ENCODE data around the gene FTO.

The FTO gene

GRCh38 chr16:53766304-53767016, 62.5 kb downstream of the FTO start:
- H3K4me3 ChIP-seq (ENCODE audit: low read depth in 1 of 2, low read length in 1 of 2) = no peak overlapping the region
- no peaks in the 10 kb centered on the region for H3K4me1 ChIP-seq (ENCODE audit: control insufficient read depth in 1 of 2, insufficient read depth in 1 of 2, low read depth in 1 of 2, low read length in 1 of 2)
- TF ChIP-seq CTCF (IDR thresholded peaks at IDR 0.05) = no peak
- no peak overlapping the region for H3K27ac ChIP-seq
- H3K36me3 ChIP-seq = no peaks in the 10 kb centered on the region
- no peaks in the 10 kb centered on the region for H3K9me3 ChIP-seq
- no peaks in the 10 kb centered on the region for H3K27me3 ChIP-seq

- TF ChIP-seq CTCF (IDR thresholded peaks at IDR 0.05) = no peak
- Histone ChIP-seq H3K4me1 (ENCODE audit: control insufficient read depth in 1 of 2, insufficient read depth in 1 of 2, low read depth in 1 of 2, low read length in 1 of 2) (no peaks in the 10 kb centered on the region), H3K36me3 (no peaks in the 10 kb centered on the region), H3K4me3 (ENCODE audit: low read depth in 1 of 2, low read length in 1 of 2) (no peak overlapping the region), H3K27ac (no peak overlapping the region), H3K9me3 (no peaks in the 10 kb centered on the region), H3K27me3 (no peaks in the 10 kb centered on the region)
Observed at GRCh38 chr16:53768167-53768566, 64.2 kb downstream of the FTO start.

- no peak overlapping the region for H3K4me3 ChIP-seq (ENCODE audit: low read depth in 1 of 2, low read length in 1 of 2)
- H3K9me3 ChIP-seq = no peaks in the 10 kb centered on the region
- H3K4me1 ChIP-seq (ENCODE audit: control insufficient read depth in 1 of 2, insufficient read depth in 1 of 2, low read depth in 1 of 2, low read length in 1 of 2) = no peaks in the 10 kb centered on the region
- no peak for TF ChIP-seq CTCF (IDR thresholded peaks at IDR 0.05)
- no peaks in the 10 kb centered on the region for H3K27me3 ChIP-seq
- no peaks in the 10 kb centered on the region for H3K36me3 ChIP-seq
- no peak overlapping the region for H3K27ac ChIP-seq
Observed at GRCh38 chr16:53768593-53768992, 64.6 kb downstream of the FTO start.

GRCh38 chr16:53769185-53769584, 65.2 kb downstream of the FTO start:
- Histone ChIP-seq H3K4me3 (ENCODE audit: low read depth in 1 of 2, low read length in 1 of 2) (no peak overlapping the region), H3K9me3 (no peaks in the 10 kb centered on the region), H3K27me3 (no peaks in the 10 kb centered on the region), H3K36me3 (no peaks in the 10 kb centered on the region), H3K4me1 (ENCODE audit: control insufficient read depth in 1 of 2, insufficient read depth in 1 of 2, low read depth in 1 of 2, low read length in 1 of 2) (no peaks in the 10 kb centered on the region), H3K27ac (no peak overlapping the region)
- no peak for TF ChIP-seq CTCF (IDR thresholded peaks at IDR 0.05)

GRCh38 chr16:53769787-53770186, 65.8 kb downstream of the FTO start:
- TF ChIP-seq CTCF (IDR thresholded peaks at IDR 0.05) = no peak
- Histone ChIP-seq H3K27ac (no peak overlapping the region), H3K27me3 (no peaks in the 10 kb centered on the region), H3K9me3 (no peaks in the 10 kb centered on the region), H3K4me3 (ENCODE audit: low read depth in 1 of 2, low read length in 1 of 2) (no peak overlapping the region), H3K36me3 (no peaks in the 10 kb centered on the region), H3K4me1 (ENCODE audit: control insufficient read depth in 1 of 2, insufficient read depth in 1 of 2, low read depth in 1 of 2, low read length in 1 of 2) (peaks cover 0 to under 1% of the 10 kb centered on the region in 2 experiments)

Measured in neutrophil (primary cell).